ENCODE results near the gene KDSR.

- TF ChIP-seq SUZ12 (IDR thresholded peaks at IDR 0.05; ENCODE audit: extremely low read depth, insufficient read depth, insufficient read length) (no peak), YY1 (IDR thresholded peaks at IDR 0.05; ENCODE audit: insufficient read depth, insufficient read length) (no peak), ZNF274 (IDR thresholded peaks at IDR 0.05; ENCODE audit: low read depth, low read length) (no peak)
Observed at GRCh38 chr18:63283305-63284094, 83.5 kb downstream of the KDSR start.

Data from NT2/D1 (cell line).